ENCODE measurements around the gene MYZAP.

Gene MYZAP

DNA sequence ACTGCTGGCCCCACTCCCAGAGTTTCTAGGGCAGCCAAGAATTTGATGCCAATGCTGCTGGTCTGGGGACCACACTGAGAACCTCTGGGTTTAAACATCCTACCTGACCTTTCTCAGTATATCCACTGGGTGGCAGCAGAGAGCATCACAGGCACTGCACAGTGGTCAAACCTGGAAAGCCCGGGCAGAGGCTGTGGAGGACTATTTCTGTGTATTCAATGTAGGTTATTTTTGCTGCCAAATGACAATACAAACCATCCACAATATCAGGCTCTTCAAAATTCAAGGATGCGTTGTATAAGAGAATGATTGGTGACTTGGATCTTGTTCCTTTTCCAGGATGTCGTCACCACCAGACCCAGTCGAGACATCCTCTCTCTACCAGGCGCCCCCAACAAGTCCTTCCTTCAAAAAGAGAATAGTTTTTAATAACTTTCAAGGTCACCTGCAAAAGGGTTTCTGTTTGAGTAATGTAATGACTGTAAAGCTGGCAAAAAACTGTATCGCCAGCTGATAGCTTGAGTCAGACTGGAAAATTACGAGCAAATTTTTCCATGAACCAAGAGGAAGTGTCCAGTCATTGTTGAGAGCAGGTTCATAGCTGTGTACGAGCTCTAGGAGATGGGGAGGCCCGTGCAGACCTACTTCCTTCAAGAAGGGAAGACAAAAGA is 30.5 kb upstream of the MYZAP start:
- H3K27ac ChIP-seq: no peak overlapping the region

DNA sequence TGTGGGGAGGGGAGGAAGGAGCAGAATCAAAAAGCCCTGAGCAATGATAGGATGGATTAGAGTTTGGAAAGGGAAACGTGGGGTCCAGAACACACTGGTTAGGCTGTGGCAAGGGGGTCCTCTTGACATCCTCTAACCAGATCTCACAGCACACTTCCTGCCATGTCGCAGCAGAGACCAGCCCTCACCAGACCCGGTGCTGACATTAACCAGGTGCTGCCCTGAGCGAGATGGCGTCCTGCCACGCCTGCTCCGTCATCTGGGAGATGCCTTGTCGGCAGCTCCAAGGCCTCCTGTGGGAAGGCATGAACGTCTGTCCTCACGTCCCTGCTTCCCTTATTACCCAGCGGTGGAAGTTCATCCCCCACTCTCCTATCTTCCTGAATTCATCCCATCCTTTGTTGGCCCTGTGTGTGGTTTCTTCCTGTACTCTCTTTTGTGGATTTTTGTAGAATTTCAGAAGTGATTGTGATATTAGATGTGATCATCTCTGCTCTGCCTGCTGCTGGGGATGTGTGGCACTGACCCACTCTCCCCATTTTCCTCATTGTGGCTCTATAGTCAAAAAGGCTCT is 29.4 kb upstream of the MYZAP start:
- H3K27ac ChIP-seq: no peak overlapping the region
- TF ChIP-seq, protein P1, sequence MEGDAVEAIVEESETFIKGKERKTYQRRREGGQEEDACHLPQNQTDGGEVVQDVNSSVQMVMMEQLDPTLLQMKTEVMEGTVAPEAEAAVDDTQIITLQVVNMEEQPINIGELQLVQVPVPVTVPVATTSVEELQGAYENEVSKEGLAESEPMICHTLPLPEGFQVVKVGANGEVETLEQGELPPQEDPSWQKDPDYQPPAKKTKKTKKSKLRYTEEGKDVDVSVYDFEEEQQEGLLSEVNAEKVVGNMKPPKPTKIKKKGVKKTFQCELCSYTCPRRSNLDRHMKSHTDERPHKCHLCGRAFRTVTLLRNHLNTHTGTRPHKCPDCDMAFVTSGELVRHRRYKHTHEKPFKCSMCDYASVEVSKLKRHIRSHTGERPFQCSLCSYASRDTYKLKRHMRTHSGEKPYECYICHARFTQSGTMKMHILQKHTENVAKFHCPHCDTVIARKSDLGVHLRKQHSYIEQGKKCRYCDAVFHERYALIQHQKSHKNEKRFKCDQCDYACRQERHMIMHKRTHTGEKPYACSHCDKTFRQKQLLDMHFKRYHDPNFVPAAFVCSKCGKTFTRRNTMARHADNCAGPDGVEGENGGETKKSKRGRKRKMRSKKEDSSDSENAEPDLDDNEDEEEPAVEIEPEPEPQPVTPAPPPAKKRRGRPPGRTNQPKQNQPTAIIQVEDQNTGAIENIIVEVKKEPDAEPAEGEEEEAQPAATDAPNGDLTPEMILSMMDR (IDR thresholded peaks at IDR 0.05): no peak
- no peak for TF ChIP-seq ZFX (IDR thresholded peaks at IDR 0.05; ENCODE audit: borderline replicate concordance)

More for the DNA sequence above, 30.5 kb upstream of the MYZAP start:
- no peak for TF ChIP-seq ZFX (IDR thresholded peaks at IDR 0.05; ENCODE audit: borderline replicate concordance)
- TF ChIP-seq, protein P1 (IDR thresholded peaks at IDR 0.05): peak; percentile 96

DNA sequence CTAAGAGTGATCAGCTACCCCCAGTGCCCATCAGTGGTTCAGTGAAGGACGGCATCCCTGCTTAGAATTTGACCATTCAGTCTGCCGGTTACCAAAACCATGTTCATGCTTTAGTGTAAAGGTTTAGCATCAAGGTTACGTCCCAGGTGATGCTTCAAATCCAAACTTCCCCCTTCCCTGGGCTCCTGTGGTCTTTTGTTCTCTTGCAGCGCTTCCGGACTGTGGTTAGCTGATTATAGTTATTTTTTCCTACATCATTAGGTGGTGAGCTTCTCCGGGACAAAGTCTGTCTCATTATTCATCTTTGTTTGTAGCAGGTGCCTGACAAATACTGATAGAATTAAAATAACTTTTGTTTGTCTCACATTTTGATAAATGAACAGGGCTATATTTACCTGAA is 28.3 kb upstream of the MYZAP start:
- TF ChIP-seq ZFX (IDR thresholded peaks at IDR 0.05; ENCODE audit: borderline replicate concordance): no peak
- TF ChIP-seq, protein P1 (IDR thresholded peaks at IDR 0.05): no peak
- no peak overlapping the region for H3K27ac ChIP-seq

DNA sequence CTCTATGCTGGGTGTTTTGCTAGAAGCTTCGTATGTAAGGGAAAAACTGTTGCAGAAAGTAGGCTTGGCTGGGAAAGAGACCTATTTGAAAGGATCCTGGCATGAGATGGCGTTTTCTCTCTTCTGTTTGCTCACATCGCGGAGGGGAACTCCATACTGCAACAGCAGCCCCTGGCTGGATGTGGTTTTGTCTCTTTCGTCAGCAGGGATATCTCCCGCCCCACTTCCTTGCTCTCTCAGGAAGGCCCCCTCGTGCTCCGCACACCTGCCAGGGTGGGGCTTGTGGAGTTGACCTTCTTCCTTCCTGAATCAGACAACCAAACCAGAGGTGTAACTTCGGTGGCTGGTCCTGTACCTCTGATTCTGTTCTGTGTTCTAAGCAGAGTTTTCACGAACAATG is 26.4 kb upstream of the MYZAP start:
- no peak overlapping the region for H3K27ac ChIP-seq
- TF ChIP-seq, protein P1 (IDR thresholded peaks at IDR 0.05): no peak
- TF ChIP-seq ZFX (IDR thresholded peaks at IDR 0.05; ENCODE audit: borderline replicate concordance): no peak

DNA sequence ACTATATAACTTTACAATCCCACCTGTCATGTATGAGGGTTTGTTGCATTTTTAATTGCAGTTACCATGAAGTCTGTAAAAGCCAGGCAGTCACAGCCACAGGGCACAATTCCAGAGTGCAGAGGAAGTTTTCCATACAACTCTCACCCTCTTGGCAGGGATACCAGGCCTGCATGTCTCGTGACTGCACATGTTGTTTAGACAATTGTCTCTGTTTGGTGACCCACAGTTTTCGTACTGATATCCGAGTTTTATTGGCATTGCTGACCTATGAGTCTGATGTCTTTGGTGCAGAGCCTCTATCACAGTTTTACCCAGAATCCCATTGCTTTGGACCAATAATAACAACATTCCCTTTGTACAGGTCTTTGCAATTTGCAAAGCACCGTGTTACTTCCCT is 24.9 kb upstream of the MYZAP start:
- H3K27ac ChIP-seq: no peak overlapping the region
- TF ChIP-seq, protein P1 (IDR thresholded peaks at IDR 0.05): no peak
- TF ChIP-seq ZFX (IDR thresholded peaks at IDR 0.05; ENCODE audit: borderline replicate concordance): no peak

DNA sequence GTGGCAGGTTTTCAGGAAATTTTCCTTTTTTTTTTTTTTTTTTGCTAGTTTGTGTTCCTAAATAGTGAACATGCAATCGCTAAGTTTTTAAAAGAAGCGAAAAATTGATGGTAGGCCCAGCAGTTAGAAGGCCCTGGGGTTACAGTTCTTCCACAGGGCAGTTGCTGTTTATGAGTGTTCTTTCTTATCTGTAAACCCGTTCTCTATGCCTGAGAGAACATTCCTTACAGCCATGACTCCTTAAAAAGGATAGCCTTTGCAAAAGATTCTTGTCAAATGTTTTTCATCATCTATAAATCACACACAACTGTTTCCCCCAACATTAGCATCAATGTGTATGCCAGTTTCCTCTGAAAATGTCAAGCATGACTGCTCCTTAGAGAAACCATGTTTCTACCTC is 23.8 kb upstream of the MYZAP start:
- H3K27ac ChIP-seq: no peak overlapping the region
- TF ChIP-seq, protein P1 (IDR thresholded peaks at IDR 0.05): no peak
- no peak for TF ChIP-seq ZFX (IDR thresholded peaks at IDR 0.05; ENCODE audit: borderline replicate concordance)

DNA sequence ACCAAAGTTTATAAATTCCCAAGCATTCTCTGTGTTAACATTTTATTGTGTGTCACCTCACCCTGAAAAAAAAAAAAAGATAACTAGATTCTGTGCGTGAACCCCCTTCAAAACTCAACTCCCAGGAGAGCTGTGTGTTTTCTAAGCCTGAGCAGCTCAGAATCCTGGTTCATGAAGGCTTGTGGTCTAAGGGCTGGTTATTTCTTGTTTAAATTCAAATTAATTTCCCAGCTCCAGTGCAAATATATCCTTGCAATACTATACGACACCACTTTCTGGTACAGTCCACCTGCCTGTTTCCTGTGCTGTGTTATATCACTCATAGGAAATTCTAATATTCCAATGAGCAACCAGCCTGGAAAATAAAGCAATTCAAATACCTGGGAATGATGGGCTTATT is 23.4 kb upstream of the MYZAP start:
- H3K27ac ChIP-seq: no peak overlapping the region
- TF ChIP-seq, protein P1 (IDR thresholded peaks at IDR 0.05): no peak
- no peak for TF ChIP-seq ZFX (IDR thresholded peaks at IDR 0.05; ENCODE audit: borderline replicate concordance)

Measured in 22Rv1 (cell line).